H9 (cell line): ENCODE results near the gene TLR3. TPM values are rescaled to one million over a fixed set of nuclear protein-coding genes. Genes with fewer than 3 reads are reported as not detected.

Experiments
- DNase-seq: peaks from one replicate; pipeline ENCODE4 v3.0.0-alpha.2; 2017
- H2AFZ ChIP-seq: one replicate; pipeline ENCODE4 v1.6.1; 2013; ENCODE audit warnings: mild to moderate bottlenecking, low read length, control low read depth, moderate library complexity
- H2AK5ac ChIP-seq: 2 replicates; pipeline ENCODE4 v1.6.1; 2013; ENCODE audit warnings: low read length, control low read depth, mixed read lengths; ENCODE audit not compliant: insufficient read length
- H2BK120ac ChIP-seq: one replicate; pipeline ENCODE4 v1.6.1; 2013; ENCODE audit warnings: low read depth, mild to moderate bottlenecking, low read length, control low read depth, inconsistent platforms; ENCODE audit not compliant: poor library complexity, severe bottlenecking
- H2BK12ac ChIP-seq: 2 replicates; pipeline ENCODE4 v1.6.1; 2013; ENCODE audit warnings: low read length, control low read depth, mixed read lengths, low read depth; ENCODE audit not compliant: insufficient read length
- H2BK15ac ChIP-seq: 2 replicates; pipeline ENCODE4 v1.6.1; 2013; ENCODE audit warnings: low read depth, low read length, control low read depth
- H2BK20ac ChIP-seq: one replicate; pipeline ENCODE4 v1.6.1; 2013; ENCODE audit warnings: low read depth, mild to moderate bottlenecking, low read length, control low read depth, inconsistent platforms; ENCODE audit not compliant: poor library complexity, severe bottlenecking
- H2BK5ac ChIP-seq: 2 replicates; pipeline ENCODE4 v1.6.1; 2013; ENCODE audit warnings: low read length, control low read depth, mixed read lengths; ENCODE audit not compliant: insufficient read length
- H3K14ac ChIP-seq: 2 replicates; pipeline ENCODE4 v1.6.1; 2013; ENCODE audit warnings: low read length, control low read depth; ENCODE audit not compliant: insufficient read depth
- H3K18ac ChIP-seq: 2 replicates; pipeline ENCODE4 v1.6.1; 2013; ENCODE audit warnings: low read depth, mild to moderate bottlenecking, mixed read lengths, low read length, control low read depth; ENCODE audit not compliant: insufficient read length
- H3K23ac ChIP-seq: 2 replicates; pipeline ENCODE4 v1.6.1; 2013; ENCODE audit warnings: low read length, control low read depth, mixed read lengths, low read depth; ENCODE audit not compliant: insufficient read length
- H3K23me2 ChIP-seq: 2 replicates; pipeline ENCODE4 v1.6.1; 2013; ENCODE audit warnings: low read depth, mild to moderate bottlenecking, mixed read lengths, low read length, control low read depth; ENCODE audit not compliant: insufficient read length, poor library complexity, severe bottlenecking
- H3K27ac ChIP-seq: 2 replicates; pipeline ENCODE4 v1.5.1; 2013; ENCODE audit warnings: low read length, control low read depth, mixed read lengths, low read depth; ENCODE audit not compliant: insufficient read length
- H3K27me3 ChIP-seq: 2 replicates; pipeline ENCODE4 v1.6.1; 2013; ENCODE audit warnings: low read length, control low read depth, inconsistent platforms; ENCODE audit not compliant: insufficient read depth
- H3K4ac ChIP-seq: 2 replicates; pipeline ENCODE4 v1.6.1; 2013; ENCODE audit warnings: low read depth, mild to moderate bottlenecking, control low read depth, inconsistent platforms, low read length, moderate library complexity
- H3K4me1 ChIP-seq: 2 replicates; pipeline ENCODE4 v1.6.1; 2013; ENCODE audit warnings: low read length, control low read depth, inconsistent platforms; ENCODE audit not compliant: insufficient read depth
- H3K4me2 ChIP-seq: 2 replicates; pipeline ENCODE4 v1.6.1; 2013; ENCODE audit warnings: low read length, control low read depth, mixed read lengths; ENCODE audit not compliant: insufficient read length, insufficient read depth
- H3K56ac ChIP-seq: 2 replicates; pipeline ENCODE4 v1.6.1; 2013; ENCODE audit warnings: low read depth, mild to moderate bottlenecking, mixed read lengths, low read length, control low read depth; ENCODE audit not compliant: insufficient read length
- H3K79me1 ChIP-seq: 2 replicates; pipeline ENCODE4 v1.6.1; 2013; ENCODE audit warnings: low read depth, mild to moderate bottlenecking, moderate library complexity, low read length, control low read depth, inconsistent platforms; ENCODE audit not compliant: insufficient read depth, poor library complexity, severe bottlenecking
- H3K79me2 ChIP-seq: 2 replicates; pipeline ENCODE4 v1.6.1; 2013; ENCODE audit warnings: low read length, control low read depth, inconsistent platforms; ENCODE audit not compliant: insufficient read depth
- H3K9ac ChIP-seq: 2 replicates; pipeline ENCODE4 v1.6.1; 2013; ENCODE audit warnings: low read length, control low read depth, mixed read lengths; ENCODE audit not compliant: insufficient read length; ENCODE audit errors: extremely low read depth
- H3K9me3 ChIP-seq: one replicate; pipeline ENCODE4 v1.6.1; 2013; ENCODE audit warnings: low read depth, low read length, inconsistent platforms; ENCODE audit not compliant: control insufficient read depth
- H3T11ph ChIP-seq: one replicate; pipeline ENCODE4 v1.6.1; 2013; ENCODE audit warnings: mild to moderate bottlenecking, low read length, control low read depth, inconsistent platforms
- H4K20me1 ChIP-seq: one replicate; pipeline ENCODE4 v1.6.1; 2013; ENCODE audit not compliant: control insufficient read depth, insufficient read length, insufficient read depth
- H4K5ac ChIP-seq: 2 replicates; pipeline ENCODE4 v1.6.1; 2013; ENCODE audit warnings: low read depth, mild to moderate bottlenecking, mixed read lengths, low read length, control low read depth; ENCODE audit not compliant: insufficient read length
- H4K8ac ChIP-seq: replicated peaks from 2 replicates; pipeline ENCODE4 v1.6.1; 2013; ENCODE audit warnings: low read length, control low read depth, mixed read lengths, low read depth; ENCODE audit not compliant: insufficient read length
- H4K91ac ChIP-seq: 2 replicates; pipeline ENCODE4 v1.6.1; 2013; ENCODE audit warnings: low read depth, mild to moderate bottlenecking, moderate library complexity, mixed read lengths, low read length, control low read depth; ENCODE audit not compliant: insufficient read length
- H3K27ac Mint-ChIP-seq, 3 experiments: 2 replicates in 2 of 3; 3 replicates in 1 of 3; pipeline ENCODE4 v1.8.0; 2020 to 2021; ENCODE audit warnings: mixed read lengths in 3 of 3, mild to moderate bottlenecking in 1 of 3, moderate library complexity in 1 of 3
- H3K27me3 Mint-ChIP-seq: 2 replicates; pipeline ENCODE4 v1.8.0; 2021; ENCODE audit warnings: low read depth, mild to moderate bottlenecking, moderate library complexity, mixed read lengths
- H3K36me3 Mint-ChIP-seq, 3 experiments: 2 replicates in 2 of 3; 3 replicates in 1 of 3; pipeline ENCODE4 v1.8.0; 2020 to 2021; ENCODE audit warnings: low read depth in 3 of 3, mixed read lengths in 3 of 3; ENCODE audit not compliant: insufficient read depth in 1 of 3
- H3K4me1 Mint-ChIP-seq, 2 experiments: 2 replicates each; pipeline ENCODE4 v1.8.0; 2020; ENCODE audit warnings: mixed read lengths in 2 of 2
- H3K4me3 Mint-ChIP-seq, 2 experiments: 2 replicates in 1 of 2; 3 replicates in 1 of 2; pipeline ENCODE4 v1.8.0; 2020 to 2021; ENCODE audit warnings: mild to moderate bottlenecking in 2 of 2, mixed read lengths in 2 of 2, moderate library complexity in 1 of 2
- H3K9me3 Mint-ChIP-seq, 2 experiments: 2 replicates in 1 of 2; 3 replicates in 1 of 2; pipeline ENCODE4 v1.8.0; 2020; ENCODE audit warnings: mild to moderate bottlenecking in 2 of 2, mixed read lengths in 2 of 2, moderate library complexity in 1 of 2
- CTCF ChIP-seq: fragments of 200-600 bp; sonication (generic); conservative IDR thresholded peaks from 3 replicates; pipeline ENCODE4 v1.8.0; 2021; ENCODE audit warnings: antibody characterized with exemption, mild to moderate bottlenecking
- WGBS: extraction: QIAGEN DNeasy Blood & Tissue Kit; methylation state at CpG from one replicate; pipeline ENCODE4 v1.1.7; 2013; ENCODE audit warnings: missing lambda C conversion rate, low lambda C conversion rate, mixed read lengths; ENCODE audit not compliant: insufficient read length; ENCODE audit errors: extremely low coverage; 5-methylcytosine and 5-hydroxymethylcytosine counted together
- total RNA-seq: library from RNA; stranded (reverse); gene quantifications from 2 replicates; pipeline ENCODE4 v1.2.1, GENCODE V29; 2021

The TLR3 gene
- total RNA-seq, 1 experiment from 2014 or later: 0.92 TPM

GRCh38 chr4:186058253-186058979 is 10.5 kb upstream of the TLR3 start:
- no peak overlapping the region for H2BK120ac ChIP-seq
- no CpG with 5 or more reads among the region's 6 CpGs for WGBS
- H4K5ac ChIP-seq: no peak overlapping the region
- no peak overlapping the region for H3K4me2 ChIP-seq
- no peak overlapping the region for H3T11ph ChIP-seq
- no peak overlapping the region for H3K23ac ChIP-seq
- H3K27me3 ChIP-seq: no peaks in the 10 kb centered on the region
- no peak overlapping the region for H3K18ac ChIP-seq
- no peak overlapping the region for H3K4ac ChIP-seq
- no peaks in the 10 kb centered on the region for H3K9me3 ChIP-seq
- H2BK15ac ChIP-seq: no peak overlapping the region
- Mint-ChIP-seq H3K4me1 (peaks cover 3% of the 10 kb centered on the region in 2 experiments; a peak in 1 of 4 replicates), H3K27me3 (no peaks in the 10 kb centered on the region), H3K9me3 (peaks cover 13 to 15% of the 10 kb centered on the region in 2 experiments), H3K36me3 (peaks cover 6 to 27% (median 6%) of the 10 kb centered on the region in 3 experiments; a peak in 6 of 7 replicates), H3K4me3 (no peak overlapping the region; a peak in 1 of 5 replicates), H3K27ac (no peak overlapping the region)
- no peaks in the 10 kb centered on the region for H3K79me2 ChIP-seq
- H4K20me1 ChIP-seq: no peaks in the 10 kb centered on the region
- H2BK5ac ChIP-seq: no peak overlapping the region
- no peak overlapping the region for H3K14ac ChIP-seq
- H3K56ac ChIP-seq: no peak overlapping the region
- H2BK12ac ChIP-seq: no peak overlapping the region
- no peak overlapping the region for H3K9ac ChIP-seq
- H2AK5ac ChIP-seq: no peak overlapping the region
- H3K79me1 ChIP-seq: no peaks in the 10 kb centered on the region
- DNase-seq: no peak
- H4K91ac ChIP-seq: no peak overlapping the region
- H3K23me2 ChIP-seq: no peaks in the 10 kb centered on the region
- no peak for TF ChIP-seq CTCF
- H3K4me1 ChIP-seq: no peaks in the 10 kb centered on the region
- no peak overlapping the region for H3K27ac ChIP-seq
- no peak overlapping the region for H2BK20ac ChIP-seq
- H4K8ac ChIP-seq: no peak overlapping the region
- no peak overlapping the region for H2AFZ ChIP-seq
